IMR-90 (cell line): ENCODE measurements around the gene HHATL. TPM values are rescaled to one million over a fixed set of nuclear protein-coding genes. Genes with fewer than 3 reads are reported as not detected.

Experiments used
- ATAC-seq: fragments of 200-7000 bp; cut with Tn5 transposase; 2 replicates; pipeline ENCODE4 v1.9.1; 2020; ENCODE audit warnings: low read depth, mild to moderate bottlenecking, moderate library complexity
- BruUV-seq: library from RNA; stranded (reverse); fragments of 400-500 nt; replicated peaks from 2 replicates; lab custom pipeline; 2021; lab: Mats Ljungman, UMichigan
- CTCF ChIA-PET: fragments of 300-600 bp; formaldehyde crosslinking; extraction: SDS; loops from one replicate; lab custom pipeline; 2021; ENCODE audit warnings: antibody characterized with exemption; lab: Yijun Ruan, JAX
- POLR2A ChIA-PET: fragments of 300-600 bp; sonication (Branson Sonifier 250); formaldehyde crosslinking; loops from one replicate; lab custom pipeline; 2022; ENCODE audit warnings: antibody characterized with exemption; ENCODE audit not compliant: unreplicated experiment; lab: Charles Lee
- DNase-seq: peaks from one replicate; pipeline ENCODE4 v3.0.0; 2013
- H2AFZ ChIP-seq: replicated peaks from 2 replicates; pipeline ENCODE3; 2013; ENCODE audit warnings: low read length, mild to moderate bottlenecking; ENCODE audit not compliant: poor library complexity
- H2AK5ac ChIP-seq: 2 replicates; pipeline ENCODE4 v1.6.1; 2013; ENCODE audit warnings: low read depth, low read length, inconsistent platforms
- H2AK9ac ChIP-seq: replicated peaks from 2 replicates; pipeline ENCODE3; 2013; ENCODE audit warnings: mild to moderate bottlenecking, low read depth, low read length, moderate library complexity; ENCODE audit not compliant: poor library complexity
- H2BK120ac ChIP-seq: 2 replicates; pipeline ENCODE4 v1.6.1; 2013; ENCODE audit warnings: low read depth, low read length, inconsistent platforms
- H2BK15ac ChIP-seq: 3 replicates; pipeline ENCODE4 v1.6.1; 2013; ENCODE audit warnings: low read depth, low read length, inconsistent platforms
- H2BK20ac ChIP-seq: 2 replicates; pipeline ENCODE4 v1.6.1; 2013; ENCODE audit warnings: low read depth, mild to moderate bottlenecking, inconsistent platforms, low read length, moderate library complexity
- H2BK5ac ChIP-seq: 2 replicates; pipeline ENCODE4 v1.6.1; 2013; ENCODE audit warnings: mild to moderate bottlenecking, low read depth, low read length, inconsistent platforms; ENCODE audit not compliant: poor library complexity, severe bottlenecking
- H3K14ac ChIP-seq: replicated peaks from 2 replicates; pipeline ENCODE4 v1.6.1; 2013; ENCODE audit warnings: low read depth, low read length, inconsistent platforms
- H3K18ac ChIP-seq: 2 replicates; pipeline ENCODE4 v1.6.1; 2013; ENCODE audit warnings: low read depth, low read length, control low read depth
- H3K23ac ChIP-seq: 2 replicates; pipeline ENCODE4 v1.6.1; 2013; ENCODE audit warnings: low read depth, low read length, inconsistent platforms
- H3K27ac ChIP-seq: 2 replicates; pipeline ENCODE4 v1.5.1; 2013; ENCODE audit warnings: mild to moderate bottlenecking, control low read depth, low read length; ENCODE audit not compliant: insufficient read depth
- H3K27me3 ChIP-seq: 2 replicates; pipeline ENCODE4 v1.6.1; 2013; ENCODE audit warnings: low read length; ENCODE audit not compliant: control insufficient read depth, insufficient read depth
- H3K36me3 ChIP-seq: 2 replicates; pipeline ENCODE4 v1.6.1; 2013; ENCODE audit warnings: low read length, mixed read lengths; ENCODE audit not compliant: control insufficient read depth, insufficient read depth
- H3K4ac ChIP-seq: 2 replicates; pipeline ENCODE4 v1.6.1; 2013; ENCODE audit warnings: low read depth, low read length, inconsistent platforms
- H3K4me1 ChIP-seq: 2 replicates; pipeline ENCODE4 v1.6.1; 2013; ENCODE audit warnings: low read length, mixed read lengths; ENCODE audit not compliant: control insufficient read depth, insufficient read depth
- H3K4me2 ChIP-seq: 2 replicates; pipeline ENCODE4 v1.6.1; 2013; ENCODE audit warnings: low read depth, mild to moderate bottlenecking, control low read depth, low read length, moderate library complexity
- H3K4me3 ChIP-seq: 2 replicates; pipeline ENCODE4 v1.5.1; 2013; ENCODE audit warnings: low read depth, mild to moderate bottlenecking, control low read depth, low read length, moderate library complexity; ENCODE audit not compliant: insufficient read depth
- H3K56ac ChIP-seq: 2 replicates; pipeline ENCODE4 v1.6.1; 2013; ENCODE audit warnings: low read length, inconsistent platforms; ENCODE audit not compliant: insufficient read depth; ENCODE audit errors: extremely low read depth
- H3K79me1 ChIP-seq, 2 experiments: 2 replicates each; pipeline ENCODE4 v1.6.1; 2013; ENCODE audit warnings: low read length in 2 of 2, inconsistent platforms in 1 of 2, low read depth in 1 of 2
- H3K9ac ChIP-seq: 2 replicates; pipeline ENCODE4 v1.6.1; 2013; ENCODE audit warnings: low read depth, low read length, control low read depth
- H3K9me1 ChIP-seq: 2 replicates; pipeline ENCODE4 v1.6.1; 2013; ENCODE audit warnings: low read length, inconsistent platforms; ENCODE audit not compliant: insufficient read depth
- H3K9me3 ChIP-seq: 2 replicates; pipeline ENCODE4 v1.6.1; 2013; ENCODE audit warnings: low read length; ENCODE audit not compliant: control insufficient read depth, insufficient read depth
- H4K20me1 ChIP-seq: 2 replicates; pipeline ENCODE4 v1.6.1; 2013; ENCODE audit warnings: low read length, inconsistent platforms; ENCODE audit not compliant: insufficient read depth
- H4K5ac ChIP-seq: 2 replicates; pipeline ENCODE4 v1.6.1; 2013; ENCODE audit warnings: mild to moderate bottlenecking, low read depth, low read length, control low read depth
- H4K8ac ChIP-seq, 2 experiments: 2 replicates each; pipeline ENCODE4 v1.6.1; 2013; ENCODE audit warnings: low read depth in 2 of 2, low read length in 2 of 2, control low read depth in 1 of 2, inconsistent platforms in 1 of 2
- H4K91ac ChIP-seq: 2 replicates; pipeline ENCODE4 v1.6.1; 2013; ENCODE audit warnings: low read depth, low read length, inconsistent platforms; ENCODE audit not compliant: insufficient read depth
- NFE2L2 ChIP-seq: fragments of 150-350 bp; IDR thresholded peaks from 2 replicates; pipeline ENCODE4 v1.6.1; 2016; ENCODE audit warnings: low read depth, mild to moderate bottlenecking, low read length
- RAD21 ChIP-seq: IDR thresholded peaks from 2 replicates; pipeline ENCODE4 v1.6.1; 2012; ENCODE audit warnings: low read length, improper control_type of control experiment
- WGBS, 2 experiments: methylation state at CpG; one replicate each; pipeline versions ENCODE4 v1.1.5 to v1.1.7; 2013; ENCODE audit warnings: missing lambda C conversion rate in 2 of 2; ENCODE audit not compliant: insufficient read length in 1 of 2; ENCODE audit errors: extremely low coverage in 2 of 2; 5-methylcytosine and 5-hydroxymethylcytosine counted together
- dilution Hi-C: fragments of 300-500 bp; cut with HindIII; formaldehyde crosslinking; loops from one replicate; pipeline ENCODE4 v1.14.3; 2018; ENCODE audit warnings: low sequenced_read_pairs; ENCODE audit not compliant: unreplicated experiment
- in situ Hi-C: fragments of 300-500 bp; cut with MboI; formaldehyde crosslinking; loops from 3 replicates; pipeline ENCODE4 v1.14.3; 2019; ENCODE audit warnings: low sequenced_read_pairs, inconsistent platforms, mixed read lengths
- intact Hi-C: fragments of 100-400 bp; cut with micrococcal nuclease; formaldehyde crosslinking; loops from 2 replicates; pipeline ENCODE4 v1.10.0; 2022
- polyA plus RNA-seq, 3 experiments: library from polyadenylated mRNA; depleted of rRNA; stranded (reverse); fragments of >200 nt; gene quantifications; 2 replicates each; pipeline ENCODE4 v1.2.3, GENCODE V29; 2012; ENCODE audit warnings: low replicate concordance in 1 of 3
- total RNA-seq: library from RNA; depleted of rRNA; stranded (reverse); fragments of >200 nt; gene quantifications from 2 replicates; pipeline ENCODE4 v1.2.3, GENCODE V29; 2012

HHATL gene
- total and polyA plus RNA-seq, 2 of the 4 experiments (the other 2 are of a cell fraction) = not detected

DNA sequence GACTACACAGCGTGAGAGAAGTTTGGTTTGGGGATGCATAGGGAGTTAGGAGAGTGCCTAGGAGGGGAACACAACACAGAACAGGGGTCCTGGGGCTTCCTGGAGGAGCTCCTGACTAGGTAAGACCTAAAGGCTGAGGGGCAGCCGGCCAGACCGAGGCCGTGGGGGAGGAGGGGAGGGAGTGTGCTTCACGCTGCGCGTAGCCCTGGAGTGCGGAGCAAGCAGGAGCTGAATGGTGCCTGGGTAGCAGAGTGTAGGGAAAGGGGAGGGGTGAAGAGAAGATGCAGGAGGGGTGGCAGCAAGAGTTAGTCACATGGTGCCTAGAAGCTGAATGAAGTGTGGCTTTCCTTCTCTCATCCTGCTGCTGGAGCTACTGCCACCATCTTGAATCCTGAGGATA, 32.4 kb upstream of the HHATL start:
- no peaks in the 10 kb centered on the region for H3K9me3 ChIP-seq
- no peak overlapping the region for H3K14ac ChIP-seq
- H2BK20ac ChIP-seq = no peak overlapping the region
- no peaks in the 10 kb centered on the region for H4K20me1 ChIP-seq
- H4K8ac ChIP-seq = no peak overlapping the region
- no peaks in the 10 kb centered on the region for H3K9me1 ChIP-seq
- H3K56ac ChIP-seq = no peak overlapping the region
- H3K36me3 ChIP-seq = no peaks in the 10 kb centered on the region
- no peak overlapping the region for H2AK5ac ChIP-seq
- no peaks in the 10 kb centered on the region for H3K4me1 ChIP-seq
- no peak overlapping the region; the same call in 1 of the 2 replicates for H3K23ac ChIP-seq
- peaks cover 48% of the 10 kb centered on the region for H3K27me3 ChIP-seq
- TF ChIP-seq NFE2L2 (no peak), RAD21 (no peak)
- intact Hi-C loops (no loop called here), dilution Hi-C loops (no loop called here), in situ Hi-C loops (no loop called here)
- no peak for DNase-seq
- ChIA-PET CTCF (interaction anchor here (0.6 kb wide), 1 partner anchor 598 kb away, joined by 3 read pairs; no protein-coding TSS in a partner anchor), POLR2A (no interaction called here)
- no peak overlapping the region for H2AK9ac ChIP-seq
- no peak overlapping the region for H3K4ac ChIP-seq
- no peak overlapping the region for H2BK5ac ChIP-seq
- ATAC-seq = no peak
- H2AFZ ChIP-seq = no peak overlapping the region
- H3K27ac ChIP-seq = no peak overlapping the region
- H2BK120ac ChIP-seq = no peak overlapping the region
- no peak overlapping the region for H3K4me2 ChIP-seq
- WGBS, 2 experiments = 55% methylated on average over 7 of the region's 8 CpGs; no CpG with 5 or more reads in 1 of the 2 experiments
- H3K4me3 ChIP-seq = no peak overlapping the region
- no peaks in the 10 kb centered on the region for H3K79me1 ChIP-seq
- no peak overlapping the region for H3K18ac ChIP-seq
- H4K5ac ChIP-seq = no peak overlapping the region
- no TSS peak for BruUV-seq
- H3K9ac ChIP-seq = no peak overlapping the region
- no peak overlapping the region for H2BK15ac ChIP-seq
- no peak overlapping the region for H4K91ac ChIP-seq
